ENCODE results near the gene RAP1GDS1.
"Not testable (repeated sequence)": the region's sequence is repeated elsewhere in the genome, so short reads cannot be mapped to it uniquely, and the experiment has no call there.

Gene RAP1GDS1

DNA sequence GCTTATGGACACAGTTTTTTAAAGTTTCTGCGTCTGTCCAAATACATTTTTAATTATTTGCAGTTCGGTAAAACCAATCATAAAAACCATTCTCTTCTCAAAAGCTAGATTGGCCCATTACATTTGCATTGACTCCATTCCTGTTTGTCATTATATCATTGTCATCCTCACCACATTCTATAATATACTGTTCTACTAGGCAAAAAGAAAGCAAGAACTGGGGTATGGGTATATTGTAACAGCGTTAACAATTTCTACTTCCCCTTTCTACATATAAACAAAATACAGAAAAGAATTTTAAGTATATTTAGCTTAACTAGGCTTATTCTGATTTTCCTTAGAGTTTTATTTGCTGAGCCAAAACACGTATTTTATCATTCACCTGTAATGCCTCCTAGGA, 91.8 kb downstream of the RAP1GDS1 start:
- DNase-seq (ENCODE audit: low read depth): no peak

GRCh38 chr4:98358630-98359248, 97.6 kb downstream of the RAP1GDS1 start:
- no peak for DNase-seq (ENCODE audit: low read depth)

DNA sequence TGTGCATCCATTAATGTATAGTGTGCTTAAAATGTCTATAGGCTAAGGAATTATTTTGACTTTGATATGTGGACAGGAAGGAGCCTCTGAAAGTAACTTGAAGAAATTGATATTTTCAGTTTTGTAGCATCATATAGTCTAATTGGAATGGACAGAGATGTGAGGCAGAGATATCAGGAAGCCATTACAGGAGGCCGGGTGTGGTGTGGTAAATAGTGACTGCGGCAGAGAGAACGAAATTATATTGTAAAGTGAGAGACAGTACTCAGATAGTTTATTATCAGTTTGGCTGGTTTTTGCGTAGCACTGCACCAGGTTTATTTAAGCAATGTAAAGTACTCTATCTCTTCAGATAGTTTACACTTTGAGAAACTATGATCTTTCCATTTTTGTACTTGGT, 98.5 kb downstream of the RAP1GDS1 start:
- DNase-seq (ENCODE audit: low read depth): no peak

DNA sequence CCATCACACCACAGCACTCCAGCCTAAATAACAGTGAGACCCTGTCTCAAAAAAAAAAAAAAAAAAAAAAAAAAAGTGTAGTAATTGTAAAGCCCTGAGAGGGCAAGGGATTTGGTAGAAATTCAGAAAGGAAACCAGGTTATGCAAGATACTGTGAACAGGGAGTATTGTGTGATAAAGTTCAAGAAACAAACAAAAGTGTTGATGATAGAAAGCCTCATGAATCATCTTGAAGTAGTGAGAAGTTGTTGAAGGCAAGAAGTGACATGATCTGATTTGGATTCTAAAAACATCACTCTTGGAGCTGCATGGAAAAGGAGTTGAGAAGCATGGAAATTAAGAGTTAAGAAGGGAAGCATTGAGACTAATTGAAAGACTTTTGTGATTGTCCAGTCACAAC, 102.2 kb downstream of the RAP1GDS1 start:
- DNase-seq (ENCODE audit: low read depth): no peak

DNA sequence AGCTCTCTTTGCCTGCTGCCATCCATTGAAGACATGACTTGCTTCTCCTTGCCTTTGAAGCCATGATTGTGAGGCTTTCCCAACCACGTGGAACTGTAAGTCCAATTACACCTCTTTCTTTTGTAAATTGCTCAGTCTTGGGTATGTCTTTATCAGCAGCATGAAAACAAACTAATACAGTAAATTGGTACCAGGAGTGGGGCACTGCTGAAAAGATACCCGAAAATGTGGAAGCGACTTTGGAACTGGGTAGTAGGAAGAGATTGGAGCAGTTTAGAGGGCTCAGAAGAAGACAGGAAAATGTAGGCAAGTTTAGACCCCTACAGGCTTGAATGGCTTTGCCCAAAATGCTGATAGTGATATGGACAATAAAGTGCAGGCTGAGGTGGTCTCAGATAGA, 105.1 kb downstream of the RAP1GDS1 start:
- DNase-seq (ENCODE audit: low read depth): not testable (repeated sequence)

DNA sequence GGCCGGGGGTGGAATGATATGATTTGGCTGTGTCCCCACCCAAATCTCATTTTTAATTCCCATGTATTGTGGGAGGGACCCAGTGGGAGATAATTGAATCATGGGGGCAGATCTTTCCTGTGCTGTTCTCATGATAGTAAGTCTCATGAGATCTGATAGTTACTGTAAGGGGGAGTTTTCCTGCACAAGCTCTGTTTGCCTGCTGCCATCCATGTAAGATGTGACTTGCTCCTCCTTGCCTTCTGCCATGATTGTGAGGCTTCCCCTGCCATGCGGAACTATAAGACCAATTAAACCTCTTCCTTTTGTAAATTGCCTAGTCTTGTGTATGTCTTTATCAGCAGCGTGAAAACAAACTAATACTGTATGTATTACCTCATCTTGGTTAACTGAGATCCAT, 106.8 kb downstream of the RAP1GDS1 start:
- not testable (repeated sequence) for DNase-seq (ENCODE audit: low read depth)

DNA sequence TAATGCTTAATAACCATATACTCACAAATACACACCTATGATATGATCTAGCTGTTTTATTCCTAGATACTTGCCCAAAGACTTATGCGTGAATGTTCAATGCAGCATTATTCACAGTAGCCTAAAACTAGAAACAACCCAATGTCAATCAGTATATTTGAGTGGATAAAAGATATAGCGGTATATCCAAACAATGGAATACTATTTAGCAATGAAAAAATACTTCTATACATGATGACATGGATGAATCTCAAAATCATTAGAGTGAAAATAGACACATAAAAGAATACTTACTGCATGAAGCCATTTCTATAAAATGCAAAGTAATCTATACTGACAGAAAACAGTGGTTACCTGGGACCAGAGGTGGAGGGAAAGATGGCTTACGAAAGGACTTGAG, 108.1 kb downstream of the RAP1GDS1 start:
- DNase-seq (ENCODE audit: low read depth): no peak

GRCh38 chr4:98374643-98375042, 113.5 kb downstream of the RAP1GDS1 start:
- no peak for DNase-seq (ENCODE audit: low read depth)

DNA sequence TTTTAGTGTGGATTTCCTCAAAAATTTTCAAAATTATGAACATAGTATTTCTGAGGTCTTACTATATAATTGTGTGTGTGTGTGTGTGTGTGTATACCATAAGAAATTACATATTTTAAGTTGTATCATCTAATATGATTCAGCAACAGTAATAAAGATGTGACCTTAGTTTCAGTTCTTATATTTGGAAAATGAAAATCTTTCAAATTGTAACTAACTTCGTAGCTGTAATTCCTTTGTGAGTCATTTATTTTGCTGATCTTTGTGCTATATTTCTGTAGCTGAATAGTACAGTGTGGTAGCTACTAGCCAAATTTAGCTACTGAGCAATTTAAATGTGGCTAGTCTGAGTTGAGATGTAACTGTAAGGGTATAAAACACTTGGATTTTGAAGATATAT, 116.4 kb downstream of the RAP1GDS1 start:
- peak; percentile 2 for DNase-seq (ENCODE audit: low read depth)

DNA sequence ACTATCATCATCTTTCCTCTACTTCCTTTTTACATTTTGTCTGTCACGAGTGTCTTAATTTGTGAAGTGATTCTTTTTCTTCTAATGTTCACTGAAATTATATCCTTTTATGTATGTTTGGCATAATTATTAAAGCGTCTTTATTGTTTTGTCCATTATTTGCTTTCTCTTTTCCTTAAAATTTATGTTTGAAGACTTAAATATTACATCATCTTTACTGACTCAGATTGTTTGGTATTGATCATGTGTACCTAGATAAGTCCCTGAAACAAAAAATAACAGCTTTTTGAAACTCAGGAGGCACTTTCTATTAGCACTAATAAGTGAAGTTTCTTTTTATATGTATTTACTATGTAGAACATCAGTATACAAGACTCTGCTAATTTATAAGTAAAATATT, 120.1 kb downstream of the RAP1GDS1 start:
- DNase-seq (ENCODE audit: low read depth): no peak

DNA sequence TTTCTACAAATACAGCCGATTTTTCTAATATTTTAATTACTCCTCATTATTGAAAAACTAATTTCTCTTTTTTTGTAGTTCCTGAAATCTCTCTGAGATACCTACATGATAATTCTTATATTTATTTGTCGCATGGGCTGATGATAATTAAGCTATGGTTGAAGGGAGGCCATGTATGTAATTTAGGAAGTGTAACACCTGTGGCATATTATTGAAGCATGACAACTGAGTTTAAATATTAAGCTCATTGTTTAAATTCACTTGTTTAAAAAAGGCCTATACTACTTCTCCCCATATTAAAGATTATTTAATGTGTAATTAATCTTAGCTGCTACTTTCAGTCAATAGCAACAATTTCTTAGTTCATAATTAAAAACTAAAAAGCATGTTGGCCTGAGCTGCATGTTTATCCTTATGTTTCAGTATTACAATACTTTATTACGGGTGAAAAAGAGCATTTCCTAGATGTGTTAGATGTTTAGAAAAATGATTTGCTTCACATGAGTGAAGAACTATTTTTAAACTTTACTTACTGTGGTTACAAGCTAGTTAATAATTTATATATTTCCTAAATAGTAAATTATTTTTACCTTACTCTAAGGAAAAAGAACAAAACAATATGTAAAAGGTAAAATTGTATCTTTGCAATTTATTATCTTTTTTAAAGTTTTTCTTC, 122.4 kb downstream of the RAP1GDS1 start:
- no peak for DNase-seq (ENCODE audit: low read depth)

GRCh38 chr4:98385831-98386230, 124.6 kb downstream of the RAP1GDS1 start:
- DNase-seq (ENCODE audit: low read depth): no peak

DNA sequence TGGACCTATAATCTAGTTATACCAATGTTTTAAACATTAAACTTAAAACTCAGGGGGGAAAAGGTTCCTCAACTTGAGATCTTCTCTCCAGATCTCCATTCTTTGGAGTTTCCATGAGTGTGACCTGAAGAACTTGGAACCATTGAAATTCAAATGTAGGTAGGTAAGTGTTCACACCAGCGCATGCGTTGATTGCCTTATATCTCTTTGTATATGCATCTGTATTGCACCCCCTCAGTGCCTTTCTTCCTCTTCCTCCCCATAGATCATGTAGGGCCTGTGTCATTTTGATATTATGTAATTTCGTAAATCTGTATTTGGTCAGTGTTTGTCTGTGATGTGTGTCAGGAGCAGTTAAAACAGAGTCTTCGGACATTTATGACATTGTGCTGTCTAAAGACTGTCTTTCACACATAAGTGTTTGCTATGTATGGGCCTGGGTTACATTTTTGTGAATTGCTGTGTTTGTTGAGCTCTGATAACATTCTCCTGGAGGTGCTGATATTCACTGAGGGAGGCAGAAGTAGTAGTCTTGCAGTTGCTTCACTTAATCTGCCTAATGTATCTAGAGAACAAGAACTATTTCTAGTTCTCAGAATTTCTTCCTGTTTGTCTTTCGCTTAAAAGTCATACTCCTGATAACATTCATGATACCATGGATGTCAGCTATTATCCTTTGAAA, 126.3 kb downstream of the RAP1GDS1 start:
- DNase-seq (ENCODE audit: low read depth): no peak

- no peak for DNase-seq (ENCODE audit: low read depth)
Measured at GRCh38 chr4:98394134-98394533, 132.9 kb downstream of the RAP1GDS1 start.

- no peak for DNase-seq (ENCODE audit: low read depth)
Measured at GRCh38 chr4:98399915-98400314, 138.7 kb downstream of the RAP1GDS1 start.

DNA sequence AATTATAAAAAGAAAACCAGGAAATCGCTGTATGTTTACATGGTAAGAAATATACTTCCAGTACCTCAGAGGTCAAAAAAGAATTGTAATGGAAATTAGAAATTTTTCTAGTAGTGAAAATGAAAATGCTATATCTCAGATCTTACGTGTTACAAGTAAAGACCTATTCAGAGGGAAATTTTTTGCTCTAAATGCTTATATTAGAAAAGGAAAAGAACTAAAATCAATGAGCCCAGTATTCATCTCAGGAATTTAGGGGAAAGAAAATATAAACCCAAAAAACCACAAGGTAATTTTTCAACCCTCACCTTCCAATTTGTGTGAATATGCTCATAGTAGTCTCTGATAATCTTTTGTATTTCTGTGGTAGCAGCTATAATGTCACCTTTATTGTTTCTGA, 145.6 kb downstream of the RAP1GDS1 start:
- no peak for DNase-seq (ENCODE audit: low read depth)

GRCh38 chr4:98411731-98412130, 150.5 kb downstream of the RAP1GDS1 start:
- DNase-seq (ENCODE audit: low read depth): no peak

DNA sequence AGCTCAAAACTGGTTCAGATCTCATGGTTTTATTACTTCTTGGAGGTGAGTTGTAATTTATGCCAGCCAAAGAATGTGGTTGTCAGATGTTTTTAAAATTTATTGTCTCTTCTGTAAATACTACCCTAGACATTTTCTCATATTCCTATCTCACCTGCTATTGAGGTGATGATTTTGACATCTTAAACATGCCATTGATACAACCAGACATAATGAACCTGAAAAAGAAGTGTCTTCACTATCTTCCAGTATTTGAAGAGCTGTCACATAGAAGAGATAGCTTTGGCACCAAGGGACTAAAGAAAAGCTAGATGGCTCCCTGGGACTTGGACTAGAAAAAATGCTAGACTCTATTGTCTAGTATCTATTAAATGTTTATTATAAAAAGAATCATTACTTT, 155.7 kb downstream of the RAP1GDS1 start:
- no peak for DNase-seq (ENCODE audit: low read depth)

DNA sequence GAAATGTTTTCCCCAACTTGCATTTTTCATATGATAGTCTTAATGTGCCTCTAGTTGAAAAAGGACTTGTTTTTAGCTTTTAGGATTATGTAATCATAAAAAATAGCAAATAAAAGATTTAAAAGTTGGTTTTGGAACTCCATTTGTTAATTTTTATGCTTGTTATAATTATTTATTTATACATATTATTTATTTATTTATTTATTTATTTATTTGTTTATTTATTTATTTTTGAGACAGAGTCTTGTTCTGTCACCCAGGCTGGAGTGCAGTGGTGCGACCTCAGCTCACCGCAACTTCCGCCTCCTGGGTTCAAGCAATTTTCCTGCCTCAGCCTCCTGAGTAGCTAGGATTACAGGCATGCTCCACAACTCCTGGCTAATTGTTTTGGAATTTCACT, 159.0 kb downstream of the RAP1GDS1 start:
- not testable (repeated sequence) for DNase-seq (ENCODE audit: low read depth)

DNA sequence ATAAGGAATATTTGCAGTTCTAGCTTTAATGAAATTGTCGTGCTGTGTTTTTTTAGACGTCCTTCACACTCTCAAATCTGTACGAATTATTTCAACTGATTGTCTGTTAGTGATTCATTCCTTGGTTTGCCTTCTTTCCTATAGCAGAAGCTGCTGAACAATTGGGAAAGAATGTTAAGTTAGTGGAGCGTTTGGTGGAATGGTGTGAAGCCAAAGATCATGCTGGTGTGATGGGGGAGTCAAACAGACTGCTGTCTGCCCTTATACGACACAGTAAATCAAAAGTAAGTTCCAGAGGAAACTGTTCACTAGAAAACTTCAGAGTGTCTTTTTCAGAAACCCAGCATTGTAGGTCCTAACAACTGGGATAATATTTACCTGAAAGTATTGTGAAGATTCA, 159.9 kb downstream of the RAP1GDS1 start:
- no peak for DNase-seq (ENCODE audit: low read depth)

- DNase-seq (ENCODE audit: low read depth): no peak
Measured at GRCh38 chr4:98423009-98423408, 161.8 kb downstream of the RAP1GDS1 start.

DNA sequence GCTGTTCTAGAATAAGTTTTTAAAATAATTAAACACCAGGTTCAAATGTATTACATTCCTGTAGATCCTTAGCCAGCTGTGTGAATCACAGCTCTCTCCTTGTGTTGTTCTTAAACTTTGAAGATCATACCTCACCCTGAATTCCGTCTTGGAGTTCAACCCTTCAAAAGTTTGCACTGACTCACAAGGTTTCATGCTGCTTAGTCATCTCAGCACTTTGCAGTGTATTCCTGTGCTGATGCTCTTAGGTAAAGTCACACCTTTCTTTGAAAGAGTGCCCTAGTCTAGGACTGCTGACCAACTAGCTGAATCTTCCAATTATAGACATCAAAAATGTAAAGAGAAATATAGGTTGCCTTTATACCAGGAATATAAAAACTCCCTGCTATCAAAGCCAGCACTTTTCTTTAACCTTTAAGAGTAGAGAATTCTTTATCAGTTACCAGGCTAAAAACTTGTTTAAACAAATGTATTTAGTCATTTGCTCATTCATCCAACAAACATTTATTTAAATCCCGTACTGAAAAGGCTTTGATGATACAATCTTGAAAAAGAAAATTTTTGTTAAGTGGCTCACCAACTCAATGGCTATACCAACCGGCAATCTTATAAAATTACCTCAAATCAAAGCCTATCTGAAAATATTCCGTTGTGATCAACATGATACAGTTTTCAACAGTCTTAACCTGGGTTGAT, 169.7 kb downstream of the RAP1GDS1 start:
- peak; percentile 24 for DNase-seq (ENCODE audit: low read depth)

GRCh38 chr4:98433691-98434090, 172.5 kb downstream of the RAP1GDS1 start:
- no peak for DNase-seq (ENCODE audit: low read depth)

Data from GM04504 (cell line).